ENCODE data around the gene FA2H. TPM values are rescaled to one million over a fixed set of nuclear protein-coding genes. Genes with fewer than 3 reads are reported as not detected.

Gene FA2H
- total RNA-seq, 4 donors from 2014 or later = 0.41 TPM; not detected in 3

- no peaks in the 10 kb centered on the region for H3K36me3 ChIP-seq
- TF ChIP-seq POLR2A (IDR thresholded peaks at IDR 0.05) = no peak
- no peak for TF ChIP-seq CTCF (IDR thresholded peaks at IDR 0.05 in 4 of 5, conservative IDR thresholded peaks at IDR 0.05 in 1 of 5)
- H3K27me3 ChIP-seq = peaks cover 0 to 2% (median 0%) of the 10 kb centered on the region in 3 donors
- no peak for DNase-seq
- no peaks in the 10 kb centered on the region for H3K4me1 ChIP-seq
- H3K4me3 ChIP-seq = no peak overlapping the region
- H3K27ac ChIP-seq = no peak overlapping the region
- in situ Hi-C loops (cut with MboI; ENCODE audit: low sequenced_read_pairs in 4 of 4) (loop anchor here in 1 of 4 donors (25.0 kb wide), 1 partner anchor 141 kb away; no protein-coding TSS in a partner anchor), intact Hi-C loops (cut with DNase I; ENCODE audit: low total_unique reads) (loop anchor here (10.0 kb wide), 1 partner anchor 93 kb away; no protein-coding TSS in a partner anchor)
- ATAC-seq = no peak
- H3K9me3 ChIP-seq = no peaks in the 10 kb centered on the region
These were observed 52.9 kb downstream of the FA2H start for GRCh38 chr16:74721716-74722115.

- no peaks in the 10 kb centered on the region for H3K4me1 ChIP-seq
- H3K36me3 ChIP-seq = no peaks in the 10 kb centered on the region
- in situ Hi-C loops (cut with MboI; ENCODE audit: low sequenced_read_pairs in 4 of 4) = loop anchor here in 1 of 4 donors (25.0 kb wide), 1 partner anchor 142 kb away; no protein-coding TSS in a partner anchor
- no peak for ATAC-seq
- H3K4me3 ChIP-seq = no peak overlapping the region
- DNase-seq = no peak
- no peaks in the 10 kb centered on the region for H3K27me3 ChIP-seq
- TF ChIP-seq POLR2A (IDR thresholded peaks at IDR 0.05) (no peak), CTCF (IDR thresholded peaks at IDR 0.05 in 4 of 5, conservative IDR thresholded peaks at IDR 0.05 in 1 of 5) (no peak)
- H3K27ac ChIP-seq = no peak overlapping the region
- intact Hi-C loops (cut with DNase I; ENCODE audit: low total_unique reads) = loop anchor here (10.0 kb wide), 1 partner anchor 94 kb away; no protein-coding TSS in a partner anchor
- no peaks in the 10 kb centered on the region for H3K9me3 ChIP-seq
These were observed 54.0 kb downstream of the FA2H start for GRCh38 chr16:74720579-74720978.

- intact Hi-C loops (cut with DNase I; ENCODE audit: low total_unique reads) (no loop called here), in situ Hi-C loops (cut with MboI; ENCODE audit: low sequenced_read_pairs in 4 of 4) (loop anchor here in 1 of 4 donors (25.0 kb wide), 1 partner anchor 143 kb away; no protein-coding TSS in a partner anchor)
- ATAC-seq (no peak), DNase-seq (no peak)
- Histone ChIP-seq H3K27me3 (no peaks in the 10 kb centered on the region), H3K27ac (no peak overlapping the region), H3K9me3 (no peaks in the 10 kb centered on the region), H3K4me3 (no peak overlapping the region), H3K4me1 (no peaks in the 10 kb centered on the region), H3K36me3 (no peaks in the 10 kb centered on the region)
- TF ChIP-seq POLR2A (IDR thresholded peaks at IDR 0.05) (no peak), CTCF (IDR thresholded peaks at IDR 0.05 in 4 of 5, conservative IDR thresholded peaks at IDR 0.05 in 1 of 5) (no peak)
These were observed 55.6 kb downstream of the FA2H start for GRCh38 chr16:74718741-74719610.

- Histone ChIP-seq H3K9me3 (no peaks in the 10 kb centered on the region), H3K27ac (no peak overlapping the region), H3K4me3 (no peak overlapping the region), H3K27me3 (no peaks in the 10 kb centered on the region), H3K4me1 (no peaks in the 10 kb centered on the region), H3K36me3 (no peaks in the 10 kb centered on the region)
- in situ Hi-C loops (cut with MboI; ENCODE audit: low sequenced_read_pairs in 4 of 4) (loop anchor here in 1 of 4 donors (25.0 kb wide), 1 partner anchor 144 kb away; no protein-coding TSS in a partner anchor), intact Hi-C loops (cut with DNase I; ENCODE audit: low total_unique reads) (no loop called here)
- DNase-seq = no peak
- TF ChIP-seq CTCF (IDR thresholded peaks at IDR 0.05 in 4 of 5, conservative IDR thresholded peaks at IDR 0.05 in 1 of 5) (no peak), POLR2A (IDR thresholded peaks at IDR 0.05) (no peak)
- ATAC-seq = no peak
These were observed 56.5 kb downstream of the FA2H start for GRCh38 chr16:74718140-74718539.

All from gastrocnemius medialis (tissue), 4 donors.